Measurements from ENCODE around the gene CLEC4D.
"Not testable (repeated sequence)": the region's sequence is repeated elsewhere in the genome, so short reads cannot be mapped to it uniquely, and the experiment has no call there.

The CLEC4D gene

DNA sequence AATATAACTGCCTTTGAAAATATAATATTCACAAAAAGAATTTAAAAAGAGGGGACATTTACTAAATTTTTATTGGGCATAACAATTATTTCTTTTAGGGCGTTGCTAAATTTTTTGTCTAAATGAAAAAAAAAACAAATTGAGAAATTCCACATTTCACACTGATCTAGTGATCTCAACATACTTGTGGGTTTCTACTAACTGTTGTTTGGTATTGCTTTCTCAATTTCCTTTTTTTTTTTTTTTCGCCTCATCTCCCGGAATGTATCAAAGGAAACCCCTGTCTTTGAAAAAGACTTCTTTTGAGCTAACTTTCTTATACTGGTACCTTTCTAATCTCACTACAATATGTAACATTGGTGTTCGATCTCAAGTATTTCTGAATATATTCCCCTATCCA is at the start of gene CLEC4D:
Gene CLEC4D, plus strand, starts transcription at position 248 of the 400 bp plus-strand sequence. CDS start 230 bp downstream, outside the sequence.
- DNase-seq: no peak

GRCh38 chr12:8465301-8465996 is 47.9 kb upstream of the CLEC4D start:
- DNase-seq: no peak

GRCh38 chr12:8466241-8466640 is 47.1 kb upstream of the CLEC4D start:
- no peak for DNase-seq

- no peak for DNase-seq
Measured at GRCh38 chr12:8471090-8471489, 42.2 kb upstream of the CLEC4D start.

DNA sequence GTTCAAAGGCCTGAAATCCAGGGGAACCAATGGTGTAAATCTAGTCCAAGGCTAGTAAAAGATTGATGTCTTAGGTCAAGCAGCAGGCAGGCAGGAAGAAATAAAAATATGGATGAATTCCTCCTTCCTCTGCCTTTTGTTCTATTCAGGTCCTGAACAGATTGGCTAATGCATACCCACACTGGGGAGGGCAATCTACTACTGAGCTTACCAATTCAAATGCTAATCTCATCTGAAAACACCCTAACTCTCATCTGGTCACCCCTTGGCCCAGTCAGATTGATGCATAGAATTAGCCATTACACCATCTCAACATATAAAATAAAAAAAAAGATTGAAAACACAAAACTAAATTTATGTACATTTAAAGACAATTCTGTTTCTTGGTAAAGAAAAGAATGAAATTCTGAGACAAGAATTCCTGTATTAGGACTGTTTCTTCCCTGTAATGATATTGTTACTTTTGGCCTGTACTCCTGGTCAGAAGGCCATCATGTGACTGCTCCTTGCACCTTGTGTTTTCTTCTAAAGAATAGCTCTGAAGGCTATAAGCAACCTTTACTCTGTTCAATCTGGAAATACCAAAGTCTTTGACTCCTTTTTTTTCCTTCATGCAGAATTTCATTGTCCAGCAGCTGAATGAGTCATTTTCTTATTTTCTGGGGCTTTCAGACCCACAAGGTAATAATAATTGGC is 37.6 kb upstream of the CLEC4D start:
- DNase-seq: no peak

DNA sequence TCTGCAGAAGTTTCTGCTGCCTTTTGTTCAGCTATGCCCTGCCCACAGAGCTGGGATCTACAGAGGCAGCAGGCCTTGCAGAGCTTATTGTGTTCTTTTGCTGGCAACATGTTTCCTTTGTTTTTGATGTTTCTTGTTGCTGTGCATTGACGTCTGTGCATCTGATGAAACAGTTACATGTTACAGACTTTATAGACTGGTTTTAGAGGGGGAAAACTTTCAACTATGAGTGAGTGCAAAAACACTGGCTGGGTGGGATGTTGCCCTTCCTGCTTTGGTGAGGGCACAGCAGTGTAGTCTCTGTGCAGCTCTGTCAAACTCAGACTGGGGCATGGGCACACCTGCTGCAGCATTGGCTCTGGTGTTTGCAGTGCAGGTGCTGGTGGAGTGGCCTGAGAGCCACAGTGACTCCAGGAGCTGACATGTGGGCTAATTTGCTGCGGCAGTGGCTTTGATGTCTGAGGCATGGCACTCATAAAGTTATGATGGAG is 30.7 kb upstream of the CLEC4D start:
- no peak for DNase-seq

DNA sequence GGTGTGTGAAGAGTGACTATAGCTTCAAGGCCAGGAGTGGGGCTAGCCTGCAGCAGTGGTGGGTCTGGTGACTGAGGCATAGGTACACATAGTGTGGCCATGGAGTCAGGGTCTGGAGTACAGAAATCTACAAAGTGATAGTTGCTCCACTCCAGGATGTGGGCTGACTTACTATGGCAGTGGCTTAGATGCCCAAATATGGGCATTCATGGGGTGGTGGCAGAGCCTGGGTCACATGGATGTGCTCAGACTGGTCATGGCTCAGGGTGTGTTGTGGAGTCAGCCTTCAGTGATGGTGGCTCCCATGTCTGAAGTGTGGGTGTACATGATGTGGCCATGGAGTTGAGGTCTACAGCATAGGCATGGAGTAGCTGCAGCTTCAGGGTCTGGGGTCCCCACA is 30.2 kb upstream of the CLEC4D start:
- no peak for DNase-seq

DNA sequence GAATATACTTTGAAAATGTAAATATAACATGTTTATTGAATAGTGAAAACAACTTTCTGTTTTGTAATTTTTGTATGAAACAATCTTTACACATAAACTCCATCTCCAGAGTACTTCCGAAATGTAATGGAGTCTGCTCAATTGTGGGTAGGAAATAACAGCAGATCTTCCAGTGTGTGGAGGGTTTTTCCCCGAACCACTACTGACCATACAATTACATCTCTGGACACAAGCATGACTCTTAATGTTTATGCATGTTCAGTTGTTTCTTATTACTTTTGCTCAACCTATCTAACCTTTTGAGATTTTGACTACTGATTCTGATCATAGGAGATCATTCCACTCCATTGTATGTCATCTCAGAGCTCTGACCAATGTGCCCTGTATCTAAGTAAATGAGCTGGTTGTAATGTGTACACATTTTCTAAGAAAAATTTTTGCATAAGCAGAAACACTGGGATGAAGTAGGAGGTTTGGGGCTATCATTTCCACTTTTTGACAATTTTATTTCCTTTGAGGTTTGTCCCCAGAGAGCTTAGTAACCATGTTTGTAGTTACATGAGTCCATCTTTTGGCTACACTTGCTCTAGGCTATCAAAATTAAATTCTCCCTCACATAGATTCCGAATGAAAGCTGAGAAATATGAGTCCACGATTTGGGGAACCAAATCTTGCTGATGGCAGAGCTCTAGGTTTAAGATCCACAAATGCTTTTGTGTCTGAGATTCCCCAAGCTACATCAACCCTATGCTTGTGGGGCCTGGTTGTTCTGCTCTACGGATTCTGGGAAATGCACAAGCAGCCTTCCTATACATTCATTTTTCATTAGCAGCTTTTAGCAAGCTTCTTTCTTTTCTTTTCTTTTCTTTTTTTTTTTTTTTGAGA is 21.4 kb upstream of the CLEC4D start:
- no peak for DNase-seq

DNA sequence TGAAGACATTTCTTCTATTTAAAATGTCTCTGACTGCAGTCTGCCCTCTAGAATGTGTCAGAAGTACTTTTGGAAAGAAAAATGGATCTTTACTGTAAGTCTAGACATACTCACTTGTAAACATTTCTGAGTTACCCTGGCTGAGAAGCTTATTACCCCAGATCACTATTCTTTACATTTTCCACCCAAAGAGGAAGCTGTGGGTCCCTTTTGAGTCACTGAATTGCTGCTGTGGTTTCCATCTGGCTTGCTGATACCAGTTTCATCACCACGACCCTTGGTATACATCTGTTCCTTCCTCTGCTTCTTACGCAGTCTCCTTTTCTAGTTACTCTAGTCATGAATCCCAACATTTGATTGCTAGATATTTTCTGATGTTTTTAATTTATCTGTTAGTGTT is 20.2 kb upstream of the CLEC4D start:
- peak; percentile 38 to 63 for DNase-seq

DNA sequence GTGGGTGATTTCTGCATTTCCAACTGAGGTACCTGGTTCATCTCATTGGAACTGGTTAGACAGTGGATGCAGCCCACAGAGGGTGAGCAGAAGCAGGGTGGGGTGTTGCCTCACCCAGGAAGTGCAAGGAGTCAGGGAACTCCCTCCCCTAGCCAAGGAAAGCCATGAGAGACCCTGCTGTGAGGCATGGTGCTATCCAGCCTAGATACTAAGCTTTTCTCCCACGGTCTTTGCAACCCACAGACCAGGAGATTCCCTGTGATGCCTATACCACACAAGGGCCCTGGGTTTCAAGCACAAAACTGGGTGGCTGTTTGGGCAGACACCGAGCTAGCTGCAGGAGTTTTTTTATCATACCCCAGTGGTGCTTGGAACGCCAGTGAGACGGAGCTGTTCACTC is 17.6 kb upstream of the CLEC4D start:
- not testable (repeated sequence) for DNase-seq

DNA sequence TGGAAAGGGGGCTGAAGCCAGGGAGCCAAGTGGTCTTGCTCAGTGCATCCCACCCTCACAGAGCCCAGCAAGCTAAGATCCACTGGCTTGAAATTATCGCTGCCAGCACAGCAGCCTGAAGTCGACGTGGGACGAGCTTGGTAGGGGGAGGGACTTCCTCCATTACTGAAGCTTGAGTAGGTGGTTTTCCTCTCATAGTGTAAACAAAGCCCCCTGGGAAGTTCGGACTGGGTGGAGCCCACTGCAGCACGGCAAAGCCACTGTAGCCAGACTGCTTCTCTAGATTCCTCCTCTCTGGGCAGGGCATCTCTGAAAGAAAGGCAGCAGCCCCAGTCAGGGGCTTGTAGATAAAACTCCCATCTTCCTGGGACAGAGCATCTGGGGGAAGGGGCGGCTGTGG is 17.2 kb upstream of the CLEC4D start:
- not testable (repeated sequence) for DNase-seq

DNA sequence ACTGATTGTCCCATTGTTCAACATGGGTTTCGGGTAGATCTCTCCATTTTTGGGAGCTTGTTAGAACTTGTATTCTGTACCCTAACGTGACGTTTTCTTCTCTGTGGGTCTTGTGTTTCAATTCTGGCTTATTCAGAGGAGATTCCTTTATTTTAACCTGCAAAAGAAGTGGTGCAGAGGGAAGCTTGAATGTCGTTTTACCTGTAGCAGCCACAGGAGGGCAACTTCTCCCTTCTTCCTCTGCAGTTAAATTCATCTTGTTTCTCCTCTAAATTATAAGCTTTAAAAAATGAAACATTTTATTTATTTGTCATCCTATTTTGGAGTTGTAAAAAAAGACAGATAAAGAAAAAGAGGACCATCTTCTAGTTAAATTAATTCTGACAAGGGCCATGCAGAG is 13.7 kb upstream of the CLEC4D start:
- DNase-seq: no peak

DNA sequence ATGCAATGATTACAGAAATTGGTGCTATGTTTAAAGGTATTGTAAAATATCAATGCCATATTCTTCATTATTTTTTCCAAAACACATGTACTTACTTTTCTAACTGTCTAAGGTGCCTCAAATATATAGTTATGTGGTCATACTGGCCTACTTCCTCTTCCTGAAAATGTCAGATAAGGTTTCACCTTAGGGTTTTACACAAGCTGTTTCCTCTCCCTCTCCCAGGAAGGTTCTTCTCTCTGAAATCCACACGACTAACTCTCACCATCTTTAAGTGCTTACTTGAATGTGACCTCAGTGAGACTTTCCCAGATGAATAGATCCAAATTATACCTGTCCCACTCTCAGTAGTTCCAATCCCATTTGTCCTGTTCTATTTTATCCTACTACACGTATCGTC is 11.6 kb upstream of the CLEC4D start:
- no peak for DNase-seq

GRCh38 chr12:8504351-8504750 is 9.0 kb upstream of the CLEC4D start:
- no peak for DNase-seq

GRCh38 chr12:8507596-8507995 is 5.7 kb upstream of the CLEC4D start:
- DNase-seq: no peak

DNA sequence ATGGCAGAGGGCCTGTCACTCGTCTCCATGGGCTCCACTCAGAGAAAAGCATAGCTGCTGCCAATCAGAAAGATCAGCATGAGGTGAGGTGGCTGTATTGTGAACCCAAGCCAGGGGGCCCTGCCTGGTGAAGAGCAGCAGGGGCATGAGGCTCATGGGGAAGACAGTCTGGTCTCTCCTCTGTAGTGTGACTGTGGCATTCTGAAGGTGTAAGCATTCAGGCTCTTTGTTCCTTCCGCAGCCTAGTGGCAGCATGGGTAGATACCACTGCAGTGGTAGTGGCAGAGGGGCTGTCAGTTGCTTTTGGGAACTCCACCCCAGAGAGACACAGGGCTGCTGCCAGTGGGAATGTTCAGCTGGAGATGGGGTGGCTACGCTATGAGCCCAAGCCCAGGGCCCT is 5.1 kb upstream of the CLEC4D start:
- DNase-seq: no peak

DNA sequence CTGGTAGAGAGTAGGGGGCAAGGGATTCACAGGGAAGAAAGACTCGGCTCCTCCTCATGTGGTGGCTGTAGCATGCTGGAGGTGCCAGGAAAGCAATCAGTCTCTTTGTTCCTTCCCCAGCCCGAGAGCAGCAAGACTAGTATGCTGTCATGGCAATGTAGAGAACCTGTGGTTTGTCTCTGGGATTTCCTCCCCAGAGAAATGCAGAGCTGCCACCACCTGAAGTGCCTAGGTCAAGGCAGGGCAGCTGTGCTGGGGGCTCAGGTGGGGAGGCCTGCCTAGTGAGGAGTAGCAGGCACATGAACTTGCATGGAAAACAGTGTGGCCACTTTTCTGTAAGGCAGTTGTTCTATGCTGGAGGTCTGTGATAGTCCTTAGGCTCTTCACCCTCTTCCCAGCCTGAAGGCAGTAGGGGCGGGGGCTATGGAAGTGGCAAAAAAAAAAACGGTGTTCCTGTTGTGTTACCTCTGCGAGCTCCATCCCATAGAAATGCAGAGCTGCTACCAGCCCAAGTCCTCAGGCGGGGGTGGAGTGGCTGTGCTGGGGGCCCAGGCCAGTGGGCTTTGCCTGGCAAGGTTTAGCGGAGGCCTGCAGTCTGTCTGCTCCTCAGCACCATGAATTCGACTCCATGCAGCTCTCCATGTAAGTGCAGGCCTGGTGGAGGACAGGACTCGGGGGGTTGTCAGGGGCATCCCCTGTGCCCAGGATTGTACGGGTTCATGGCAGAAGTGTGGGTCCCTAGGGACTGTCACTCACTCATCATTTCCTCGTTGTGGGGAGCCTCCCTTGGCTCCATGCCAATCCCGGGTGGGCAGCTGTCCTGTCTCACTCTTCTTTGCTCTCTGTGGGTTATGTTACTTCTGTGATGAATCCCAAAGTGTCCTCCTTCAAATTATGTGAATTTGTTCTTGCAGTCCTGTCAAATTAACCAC is 4.1 kb upstream of the CLEC4D start:
- no peak for DNase-seq

DNA sequence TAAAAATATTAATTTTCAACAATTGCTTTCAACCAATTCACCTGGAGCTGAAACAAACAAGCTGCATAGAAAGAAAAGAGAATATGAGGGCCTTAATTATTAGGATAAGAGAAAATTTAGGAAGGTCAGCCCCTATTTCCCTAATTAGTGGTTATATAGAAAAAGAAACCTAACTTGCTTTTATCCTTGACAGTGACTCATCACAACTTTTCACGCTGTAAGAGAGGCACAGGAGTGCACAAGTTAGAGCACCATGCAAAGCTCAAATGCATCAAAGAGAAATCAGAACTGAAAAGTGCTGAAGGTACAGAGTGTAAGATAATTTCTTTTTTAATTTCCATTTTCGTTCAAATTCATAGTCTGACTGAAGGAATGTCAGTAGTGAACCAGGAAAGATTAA is 4.7 kb downstream of the CLEC4D start:
- DNase-seq: no peak

DNA sequence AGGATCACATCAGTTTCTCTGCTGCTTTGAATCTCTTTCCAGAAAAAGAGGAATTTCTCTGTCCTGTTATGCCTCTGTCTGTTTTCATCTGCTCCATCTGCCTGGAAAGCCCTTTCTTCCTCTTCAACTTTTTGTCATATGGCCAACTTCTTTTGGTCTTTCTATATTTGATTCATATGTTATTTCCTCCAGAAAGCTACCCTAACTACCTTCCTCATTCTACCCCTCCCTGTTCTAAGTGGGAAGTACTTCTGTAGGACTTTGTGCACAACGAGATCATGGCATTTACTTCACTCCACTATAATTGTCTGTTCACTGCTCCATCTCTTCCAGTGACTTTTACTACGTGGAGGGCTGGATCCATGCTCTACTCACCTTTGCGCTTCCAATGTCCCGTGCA is 5.9 kb downstream of the CLEC4D start:
- no peak for DNase-seq

DNA sequence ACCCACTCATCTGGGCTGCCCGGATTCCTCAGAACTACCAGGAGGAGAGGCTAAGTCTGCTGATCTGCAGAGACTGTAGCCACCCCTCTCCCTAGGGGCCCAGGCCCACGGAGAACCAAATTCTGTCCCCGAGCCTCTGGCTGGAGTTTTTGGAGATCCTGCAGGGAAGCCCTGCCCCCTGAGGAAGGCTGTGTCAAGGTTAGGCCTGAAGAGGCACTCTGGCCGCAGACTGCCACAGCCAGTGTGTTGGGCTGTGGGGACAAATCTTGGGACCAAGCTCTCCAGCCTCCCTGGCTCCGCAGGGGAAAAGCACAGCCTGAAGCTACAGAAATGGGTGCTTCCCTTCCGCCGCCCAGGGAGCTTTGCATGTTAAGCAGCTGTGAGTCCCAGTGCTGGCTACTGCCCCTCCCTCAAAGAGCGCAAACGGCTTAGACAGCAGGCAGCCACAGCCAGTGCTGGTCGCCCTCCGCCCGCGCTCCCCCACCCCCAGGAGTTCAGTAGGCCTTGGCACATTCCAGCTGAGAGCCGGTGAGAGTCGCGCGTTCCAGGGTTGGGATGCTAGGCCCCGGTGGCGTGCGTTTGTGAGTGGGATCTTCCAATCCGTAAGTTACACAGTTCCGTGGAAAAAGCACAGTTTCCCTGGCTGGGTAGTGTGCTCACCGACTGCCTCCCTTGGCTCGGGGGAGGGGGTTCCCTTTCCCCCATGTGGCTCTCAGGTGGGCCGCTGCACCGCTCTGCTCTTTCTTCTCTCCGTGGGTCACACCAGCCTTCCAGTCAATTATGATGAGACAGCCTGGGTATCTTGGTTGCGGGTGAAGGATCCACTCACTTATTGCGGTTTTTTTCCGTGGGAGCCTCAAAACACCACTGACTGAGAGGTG is 14.2 kb downstream of the CLEC4D start:
- DNase-seq: no peak

DNA sequence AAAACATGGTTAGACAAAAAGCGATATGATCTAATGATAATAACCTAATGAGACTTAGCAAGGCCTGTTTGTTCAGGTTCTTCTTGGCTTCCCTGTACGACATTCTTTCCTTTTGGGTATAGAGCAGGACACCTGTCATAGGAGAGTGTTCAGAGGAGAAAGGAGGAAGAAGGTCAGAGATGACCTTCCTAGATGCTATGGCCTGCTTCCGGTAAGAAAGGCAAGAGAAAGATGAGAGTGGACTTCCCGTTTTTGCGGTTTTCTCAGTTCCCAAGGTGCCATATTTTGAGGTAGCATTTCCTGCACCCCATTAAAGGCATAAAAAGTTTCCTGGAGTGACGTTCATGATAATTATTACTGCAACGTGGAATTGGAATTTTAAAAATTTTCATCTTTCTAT is 18.7 kb downstream of the CLEC4D start:
- no peak for DNase-seq
